ENCODE results near the gene CNTNAP2.

- TF ChIP-seq CTCF (IDR thresholded peaks at IDR 0.05; ENCODE audit: borderline replicate concordance, extremely low read depth, low read length, poor library complexity, severe bottlenecking) (no peak), EZH2 (IDR thresholded peaks at IDR 0.05; ENCODE audit: borderline replicate concordance, low read depth, low read length, severe bottlenecking) (no peak)
These were observed 1037.0 kb downstream of the CNTNAP2 start for GRCh38 chr7:147153571-147153970.
